Fibroblast of pulmonary artery (primary cell): ENCODE results near the gene NSG2.
"Not testable (repeated sequence)": the region's sequence is repeated elsewhere in the genome, so short reads cannot be mapped to it uniquely, and the experiment has no call there.

Experiments
- DNase-seq: peaks from one replicate; pipeline ENCODE4 v3.0.0-alpha.2; 2010; ENCODE audit warnings: low read depth
- H3K4me3 ChIP-seq: replicated peaks from 2 replicates; pipeline ENCODE4 v1.5.1; 2011; ENCODE audit warnings: low read depth, mild to moderate bottlenecking, control low read depth, low read length, moderate library complexity
- CTCF ChIP-seq: IDR thresholded peaks from 2 replicates; pipeline ENCODE4 v1.5.1; 2011; ENCODE audit warnings: mild to moderate bottlenecking, control low read depth, low read length, inconsistent platforms; ENCODE audit errors: missing control alignments

Gene NSG2

GRCh38 chr5:174134545-174134944 is 89.0 kb downstream of the NSG2 start:
- TF ChIP-seq CTCF, result no peak
- no peak for DNase-seq
- H3K4me3 ChIP-seq, result no peak overlapping the region

- DNase-seq, result no peak
- H3K4me3 ChIP-seq, result no peak overlapping the region
- TF ChIP-seq CTCF, result no peak
Measured at GRCh38 chr5:174139623-174140022, 94.1 kb downstream of the NSG2 start.

- H3K4me3 ChIP-seq, result no peak overlapping the region
- DNase-seq, result no peak
- TF ChIP-seq CTCF, result no peak
Measured at GRCh38 chr5:174140452-174141020, 95.0 kb downstream of the NSG2 start.

GRCh38 chr5:174141398-174141797 is 95.9 kb downstream of the NSG2 start:
- H3K4me3 ChIP-seq, result no peak overlapping the region
- DNase-seq, result no peak
- no peak for TF ChIP-seq CTCF

- no peak for TF ChIP-seq CTCF
- no peak overlapping the region for H3K4me3 ChIP-seq
- DNase-seq, result no peak
Measured at GRCh38 chr5:174145091-174145490, 99.6 kb downstream of the NSG2 start.

- TF ChIP-seq CTCF, result no peak
- no peak overlapping the region for H3K4me3 ChIP-seq
- peak; percentile 0 for DNase-seq
Measured at GRCh38 chr5:174145821-174146220, 100.3 kb downstream of the NSG2 start.

- no peak for TF ChIP-seq CTCF
- no peak for DNase-seq
- H3K4me3 ChIP-seq, result no peak overlapping the region
Measured at GRCh38 chr5:174146556-174146955, 101.0 kb downstream of the NSG2 start.

- not testable (repeated sequence) for H3K4me3 ChIP-seq, DNase-seq
Measured at GRCh38 chr5:174147012-174147411, 101.5 kb downstream of the NSG2 start.
